SK-N-SH (cell line): Measurements from ENCODE around the gene F7.
"Not testable (repeated sequence)": the region's sequence is repeated elsewhere in the genome, so short reads cannot be mapped to it uniquely, and the experiment has no call there.

Experiments used
- CTCF ChIP-seq: fragments of 200-600 bp; sonication (generic); IDR thresholded peaks from 2 replicates; pipeline ENCODE4 v1.6.1; 2017; ENCODE audit warnings: antibody characterized with exemption, mild to moderate bottlenecking, moderate library complexity
- EP300 ChIP-seq, 2 experiments: IDR thresholded peaks; 2 replicates each; pipeline versions ENCODE4 v1.4.0 to v1.6.1; 2012; ENCODE audit warnings: borderline replicate concordance in 1 of 2, low read depth in 1 of 2, low read length in 1 of 2
- FOXM1 ChIP-seq: IDR thresholded peaks from 2 replicates; pipeline ENCODE4 v1.4.0; 2012; ENCODE audit warnings: low read depth, mild to moderate bottlenecking
- GABPA ChIP-seq: IDR thresholded peaks from 2 replicates; pipeline ENCODE4 v1.4.0; 2012; ENCODE audit warnings: low read depth, mild to moderate bottlenecking
- PBX3 ChIP-seq: IDR thresholded peaks from 2 replicates; pipeline ENCODE4; 2012
- POLR2AphosphoS5 ChIP-seq: IDR thresholded peaks from 2 replicates; pipeline ENCODE4 v1.6.1; 2012; ENCODE audit warnings: low read depth, low read length
- RCOR1 ChIP-seq: fragments of 150-350 bp; IDR thresholded peaks from 2 replicates; pipeline ENCODE4 v1.6.1; 2017; ENCODE audit warnings: antibody characterized with exemption, low read length
- RFX5 ChIP-seq: IDR thresholded peaks from 2 replicates; pipeline ENCODE4 v1.6.1; 2012; ENCODE audit warnings: mild to moderate bottlenecking, improper control_type of control experiment, low read length
- RXRA ChIP-seq: IDR thresholded peaks from 2 replicates; pipeline ENCODE4 v1.4.0; 2012; ENCODE audit warnings: low read depth, mild to moderate bottlenecking, borderline replicate concordance
- SIN3A ChIP-seq: IDR thresholded peaks from 2 replicates; pipeline ENCODE4 v1.6.1; 2012; ENCODE audit warnings: low read depth, mild to moderate bottlenecking, low read length, moderate library complexity, borderline replicate concordance
- TAF1 ChIP-seq: IDR thresholded peaks from 2 replicates; pipeline ENCODE4 v1.6.1; 2012; ENCODE audit warnings: low read depth, mild to moderate bottlenecking, low read length, moderate library complexity, borderline replicate concordance
- USF1 ChIP-seq: IDR thresholded peaks from 2 replicates; pipeline ENCODE4 v1.4.0; 2012; ENCODE audit warnings: low read depth, borderline replicate concordance

GRCh38 chr13:113057559-113057958, 48.0 kb upstream of the F7 start:
- TF ChIP-seq FOXM1; RXRA; RFX5; CTCF; PBX3; EP300 (IDR thresholded peaks at IDR 0.05; ENCODE audit: borderline replicate concordance in 1 of 2, low read depth in 1 of 2, low read length in 1 of 2); POLR2AphosphoS5; TAF1; USF1; GABPA; RCOR1; SIN3A: not testable (repeated sequence)
